ENCODE data around the gene WNT5B. TPM values are rescaled to one million over a fixed set of nuclear protein-coding genes. Genes with fewer than 3 reads are reported as not detected.

WNT5B gene
- total and polyA plus RNA-seq, 8 donors = 0.72 to 2.8 (median 0.86) TPM

- Histone ChIP-seq H3K36me3 (no peaks in the 10 kb centered on the region), H3K27me3 (no peaks in the 10 kb centered on the region), H3K27ac (no peak overlapping the region), H3K9me3 (no peaks in the 10 kb centered on the region), H3K4me1 (peaks cover 0 to 6% (median 5%) of the 10 kb centered on the region in 3 donors), H3K4me3 (no peak overlapping the region)
- intact Hi-C loops (cut with DNase I) = no loop called here
- FAIRE-seq (no peak), DNase-seq (no peak), ATAC-seq (peak in 3 of 4 donors; percentile 14 to 36 (median 25))
- TF ChIP-seq CTCF (IDR thresholded peaks at IDR 0.05) = no peak
- 80 to 81% methylated on average over 18 of the region's 18 CpGs for WGBS, 2 donors
These were observed 40.0 kb downstream of the WNT5B start for GRCh38 chr12:1668833-1669543.

GRCh38 chr12:1670358-1671268 lies 41.6 kb downstream of the WNT5B start:
- no peak for TF ChIP-seq CTCF (IDR thresholded peaks at IDR 0.05)
- Histone ChIP-seq H3K27ac (no peak overlapping the region), H3K36me3 (no peaks in the 10 kb centered on the region), H3K4me1 (peaks cover 0 to 6% (median 5%) of the 10 kb centered on the region in 3 donors), H3K27me3 (no peaks in the 10 kb centered on the region), H3K9me3 (no peaks in the 10 kb centered on the region), H3K4me3 (no peak overlapping the region)
- no peak for FAIRE-seq
- no peak for DNase-seq
- peak in 1 of 4 donors; percentile 37 for ATAC-seq
- 75 to 82% methylated on average over 14 of the region's 14 CpGs for WGBS, 2 donors
- intact Hi-C loops (cut with DNase I) = no loop called here

GRCh38 chr12:1676043-1676442 lies 47.0 kb downstream of the WNT5B start:
- no peaks in the 10 kb centered on the region for H3K27me3 ChIP-seq
- H3K9me3 ChIP-seq = no peaks in the 10 kb centered on the region
- DNase-seq (no peak), FAIRE-seq (no peak), ATAC-seq (no peak)
- 90 to 95% methylated on average over 3 of the region's 3 CpGs for WGBS, 2 donors
- H3K4me3 ChIP-seq = no peak overlapping the region
- H3K36me3 ChIP-seq = no peaks in the 10 kb centered on the region
- no peak for TF ChIP-seq CTCF (IDR thresholded peaks at IDR 0.05)
- H3K4me1 ChIP-seq = no peaks in the 10 kb centered on the region
- H3K27ac ChIP-seq = no peak overlapping the region
- intact Hi-C loops (cut with DNase I) = no loop called here

- 77 to 80% methylated on average over 7 of the region's 7 CpGs for WGBS, 2 donors
- FAIRE-seq (peak; percentile 39), ATAC-seq (no peak), DNase-seq (no peak)
- no peak overlapping the region for H3K27ac ChIP-seq
- H3K27me3 ChIP-seq = no peaks in the 10 kb centered on the region
- no peaks in the 10 kb centered on the region for H3K36me3 ChIP-seq
- no peak overlapping the region for H3K4me3 ChIP-seq
- no peak for TF ChIP-seq CTCF (IDR thresholded peaks at IDR 0.05)
- no peaks in the 10 kb centered on the region for H3K9me3 ChIP-seq
- no peaks in the 10 kb centered on the region for H3K4me1 ChIP-seq
- intact Hi-C loops (cut with DNase I) = no loop called here
These were observed 51.9 kb downstream of the WNT5B start for GRCh38 chr12:1680804-1681492.
